Measurements from ENCODE around the gene DES. TPM values are rescaled to one million over a fixed set of nuclear protein-coding genes. Genes with fewer than 3 reads are reported as not detected.

DES gene
- total and polyA plus RNA-seq, 9 of the 15 experiments (the other 6 are each of a cell fraction or from before 2014, with no cell fraction given) = 2.5 to 58.9 (median 21.9) TPM

- POLR2A ChIA-PET = no interaction called here
- no peak for ATAC-seq
- peaks cover 62% of the 10 kb centered on the region; the same call in 2 of the 3 replicates for H3K36me3 ChIP-seq (ENCODE audit: control insufficient read depth, insufficient read depth, low read length)
- 86% methylated on average over 8 of the region's 15 CpGs for WGBS (ENCODE audit: insufficient coverage, low coverage, missing lambda C conversion rate)
- in situ Hi-C loops (cut with MboI) = no loop called here
- no peaks in the 10 kb centered on the region for H3K9me3 ChIP-seq (replicated peaks; ENCODE audit: control insufficient read depth, insufficient read depth, low read depth, low read length)
- no peak for TF ChIP-seq DIDO1 (tag; IDR thresholded peaks at IDR 0.05; ENCODE audit: low read depth)
- no peak for TF ChIP-seq ZNF785 (CRISPR knock-in tag; IDR thresholded peaks at IDR 0.05)
- TF ChIP-seq CTCF (IDR thresholded peaks at IDR 0.05 in 2 of 3, conservative IDR thresholded peaks at IDR 0.05 in 1 of 3; ENCODE audit: insufficient read depth in 2 of 3, low read depth in 1 of 3, low read length in 3 of 3) = peak; percentile 6 to 36 (median 9); a peak in 1 of 6 replicates
- peak; percentile 69 for TF ChIP-seq CEBPB (tag; IDR thresholded peaks at IDR 0.05)
- TF ChIP-seq CEBPG (CRISPR knock-in tag; IDR thresholded peaks at IDR 0.05) = no peak
- TF ChIP-seq CEBPG (tag; conservative IDR thresholded peaks at IDR 0.05 in 1 of 2, IDR thresholded peaks at IDR 0.05 in 1 of 2) = 0 out of 4 replicates have a peak, but pooled peaks of 1 of the 2 experiments have one; percentile 32
- TF ChIP-seq, protein P1, sequence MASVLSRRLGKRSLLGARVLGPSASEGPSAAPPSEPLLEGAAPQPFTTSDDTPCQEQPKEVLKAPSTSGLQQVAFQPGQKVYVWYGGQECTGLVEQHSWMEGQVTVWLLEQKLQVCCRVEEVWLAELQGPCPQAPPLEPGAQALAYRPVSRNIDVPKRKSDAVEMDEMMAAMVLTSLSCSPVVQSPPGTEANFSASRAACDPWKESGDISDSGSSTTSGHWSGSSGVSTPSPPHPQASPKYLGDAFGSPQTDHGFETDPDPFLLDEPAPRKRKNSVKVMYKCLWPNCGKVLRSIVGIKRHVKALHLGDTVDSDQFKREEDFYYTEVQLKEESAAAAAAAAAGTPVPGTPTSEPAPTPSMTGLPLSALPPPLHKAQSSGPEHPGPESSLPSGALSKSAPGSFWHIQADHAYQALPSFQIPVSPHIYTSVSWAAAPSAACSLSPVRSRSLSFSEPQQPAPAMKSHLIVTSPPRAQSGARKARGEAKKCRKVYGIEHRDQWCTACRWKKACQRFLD (CRISPR knock-in tag; IDR thresholded peaks at IDR 0.05) = no peak
- TF ChIP-seq MEF2A (IDR thresholded peaks at IDR 0.05; ENCODE audit: control insufficient read depth, low read depth, low read length) = no peak
- no peak for TF ChIP-seq EZH2 (IDR thresholded peaks at IDR 0.05; ENCODE audit: borderline replicate concordance, low read depth, low read length)
- no TSS peak for BruUV-seq (replicated peaks)
- H4K20me1 ChIP-seq (replicated peaks; ENCODE audit: control insufficient read depth, insufficient read depth, low read length) = no peaks in the 10 kb centered on the region
- H3K4me3 ChIP-seq = no peak overlapping the region
- peaks cover 13 to 37% of the 10 kb centered on the region in 2 experiments; a peak in 4 of 5 replicates for H3K4me1 ChIP-seq (replicated peaks in 1 of 2; ENCODE audit: control insufficient read depth in 2 of 2, insufficient read depth in 2 of 2, low read length in 2 of 2)
- no peaks in the 10 kb centered on the region for H3K27me3 ChIP-seq (ENCODE audit: control insufficient read depth in 2 of 2, insufficient read depth in 2 of 2, low read length in 2 of 2)
- H3K79me2 ChIP-seq (ENCODE audit: control insufficient read depth, insufficient read depth, low read length) = peaks cover 10% of the 10 kb centered on the region
- intact Hi-C loops (cut with micrococcal nuclease) = no loop called here
- H3K9ac ChIP-seq (ENCODE audit: insufficient read depth in 1 of 2, low read depth in 2 of 2, low read length in 2 of 2) = no peak overlapping the region
- H3K27ac ChIP-seq (ENCODE audit: extremely low read depth, low read depth, low read length) = no peak overlapping the region
- CTCF ChIA-PET (ENCODE audit: low intra/inter-chr PET ratio) = no interaction called here
- H3K9me1 ChIP-seq (ENCODE audit: control insufficient read depth, insufficient read depth, low read length) = peaks cover 8% of the 10 kb centered on the region
- FAIRE-seq = no peak
- no peak for DNase-seq (ENCODE audit: extremely low read depth in 1 of 4, low spot score in 3 of 4)
- no peak overlapping the region for H2AFZ ChIP-seq (ENCODE audit: low read depth, low read length)
- no peak overlapping the region for H3K4me2 ChIP-seq (ENCODE audit: insufficient read depth, low read length)
Measured at GRCh38 chr2:219384083-219384713, 34.0 kb upstream of the DES start.

Measured in K562 (cell line).